HG03571 (cell line): ENCODE results near the gene ISY1.
"Not testable (repeated sequence)": the region's sequence is repeated elsewhere in the genome, so short reads cannot be mapped to it uniquely, and the experiment has no call there.

Source experiments
- ATAC-seq: cut with Tn5 transposase; IDR thresholded peaks from one replicate; pipeline ENCODE4 v1.9.1; 2021; ENCODE audit not compliant: unreplicated experiment

The ISY1 gene

GRCh38 chr3:129173206-129173605 lies 12.3 kb upstream of the ISY1 start:
- no peak for ATAC-seq

- no peak for ATAC-seq
Observed at GRCh38 chr3:129166579-129167332, 5.9 kb upstream of the ISY1 start.

- ATAC-seq: not testable (repeated sequence)
Observed at GRCh38 chr3:129165594-129165993, 4.7 kb upstream of the ISY1 start.

- no peak for ATAC-seq
Observed at GRCh38 chr3:129164500-129164899, 3.6 kb upstream of the ISY1 start.

GRCh38 chr3:129162729-129163579 lies 2.1 kb upstream of the ISY1 start:
- ATAC-seq: no peak

- no peak for ATAC-seq
Observed at GRCh38 chr3:129161860-129162271, 1.0 kb upstream of the ISY1 start.

DNA sequence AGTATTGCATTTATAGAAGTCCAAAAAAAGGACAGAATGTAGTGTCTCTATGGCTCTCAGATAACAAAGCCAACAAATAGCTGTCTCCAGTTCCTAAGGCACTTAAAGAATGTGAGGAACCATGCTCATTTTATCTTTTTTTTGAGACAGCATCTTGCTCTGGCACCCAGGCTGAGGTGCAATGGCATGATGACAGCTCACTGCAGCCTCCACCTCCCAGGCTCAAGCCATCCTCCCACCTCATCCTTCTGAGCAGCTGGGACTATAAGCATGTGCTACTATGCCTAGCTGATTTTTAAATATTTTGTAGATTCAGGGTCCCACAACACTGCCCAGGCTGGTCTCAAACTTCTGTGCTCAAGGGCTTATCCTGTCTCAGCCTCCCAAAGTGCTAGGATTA lies 16.1 kb downstream of the ISY1 start:
- ATAC-seq: no peak

- not testable (repeated sequence) for ATAC-seq
Observed at GRCh38 chr3:129141011-129141410, 19.9 kb downstream of the ISY1 start.

GRCh38 chr3:129139911-129140310 lies 21.0 kb downstream of the ISY1 start:
- no peak for ATAC-seq

- not testable (repeated sequence) for ATAC-seq
Observed at GRCh38 chr3:129136275-129136674, 24.6 kb downstream of the ISY1 start.

- no peak for ATAC-seq
Observed at GRCh38 chr3:129132097-129132866, 28.6 kb downstream of the ISY1 start.

GRCh38 chr3:129131465-129132088 lies 29.3 kb downstream of the ISY1 start:
- no peak for ATAC-seq

- no peak for ATAC-seq
Observed at GRCh38 chr3:129130291-129130813, 30.5 kb downstream of the ISY1 start.

GRCh38 chr3:129128357-129129155 lies 32.3 kb downstream of the ISY1 start:
- no peak for ATAC-seq

GRCh38 chr3:129126726-129127280 lies 34.1 kb downstream of the ISY1 start:
- no peak for ATAC-seq

DNA sequence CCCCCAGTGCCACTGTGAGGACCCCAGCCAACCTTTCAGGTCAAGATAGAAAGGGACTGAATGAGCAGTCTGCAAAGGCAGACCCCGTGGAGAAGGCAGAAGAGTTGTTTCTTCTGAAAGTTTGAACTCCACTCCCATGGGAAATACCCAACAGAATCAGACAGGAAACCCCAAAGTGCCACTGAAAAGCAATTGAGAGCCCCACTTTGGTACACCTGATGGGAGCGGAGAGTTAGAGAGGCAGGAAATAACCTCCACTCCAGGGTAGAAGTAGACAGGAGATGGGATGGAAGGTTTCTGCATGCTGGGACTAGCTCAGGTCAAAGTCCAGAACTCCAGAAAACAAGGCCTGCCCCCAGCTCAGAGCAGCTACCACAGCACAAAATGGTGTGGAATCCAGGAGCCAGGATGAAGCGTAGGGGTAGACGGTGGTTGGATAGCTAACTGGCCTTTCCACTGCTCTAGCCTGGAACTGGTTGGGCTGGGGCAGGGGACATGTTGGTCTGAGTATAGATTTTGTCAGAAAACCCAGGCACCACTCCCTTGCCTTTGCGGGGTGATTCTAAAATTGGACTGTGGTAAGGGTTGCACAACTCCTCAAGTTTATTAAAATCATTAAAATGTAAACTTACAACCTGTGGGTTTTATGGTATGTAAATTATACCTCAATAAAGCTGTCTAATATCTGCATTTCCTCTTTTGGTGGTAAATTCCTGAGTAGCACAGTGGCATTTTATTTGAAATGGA lies 37.4 kb downstream of the ISY1 start:
- no peak for ATAC-seq

DNA sequence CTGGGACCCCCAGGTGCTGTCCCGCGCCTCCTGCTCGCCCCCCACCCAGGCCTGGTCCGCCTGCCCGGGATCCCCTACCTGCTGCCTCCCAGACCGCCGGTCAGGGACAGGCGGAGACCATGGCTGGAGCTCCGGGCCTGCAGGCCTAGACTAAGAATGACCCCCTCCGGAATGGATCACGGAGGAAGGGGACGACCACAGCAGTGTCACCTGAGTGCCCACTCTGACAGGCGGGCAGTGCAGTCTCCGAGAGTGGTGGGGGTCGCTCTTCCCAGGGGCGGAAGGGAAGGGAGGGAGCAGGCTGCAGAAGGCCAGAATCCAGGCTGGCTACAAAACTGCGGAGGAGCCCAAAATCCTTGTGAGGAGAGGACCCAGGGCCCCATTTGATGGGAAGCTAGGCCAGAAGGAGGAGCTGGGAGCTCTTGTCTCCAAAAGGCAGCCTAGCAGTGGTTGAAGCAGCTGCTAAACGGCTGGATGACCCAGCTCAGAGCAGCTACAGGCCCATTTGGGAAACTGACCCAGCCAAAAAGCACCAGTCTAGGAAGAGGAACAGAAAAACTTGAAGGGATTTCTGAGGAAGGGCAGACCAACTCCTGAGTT lies 38.4 kb downstream of the ISY1 start:
- no peak for ATAC-seq

GRCh38 chr3:129121792-129122411 lies 39.0 kb downstream of the ISY1 start, which contains the start of gene RAB43:
TSS of gene RAB43 (minus strand) at chr3:129121804. CDS start at chr3:129121489, 315 bp downstream.
- peak; percentile 38 for ATAC-seq
